ENCODE data around the gene PHF23.

PHF23 gene

DNA sequence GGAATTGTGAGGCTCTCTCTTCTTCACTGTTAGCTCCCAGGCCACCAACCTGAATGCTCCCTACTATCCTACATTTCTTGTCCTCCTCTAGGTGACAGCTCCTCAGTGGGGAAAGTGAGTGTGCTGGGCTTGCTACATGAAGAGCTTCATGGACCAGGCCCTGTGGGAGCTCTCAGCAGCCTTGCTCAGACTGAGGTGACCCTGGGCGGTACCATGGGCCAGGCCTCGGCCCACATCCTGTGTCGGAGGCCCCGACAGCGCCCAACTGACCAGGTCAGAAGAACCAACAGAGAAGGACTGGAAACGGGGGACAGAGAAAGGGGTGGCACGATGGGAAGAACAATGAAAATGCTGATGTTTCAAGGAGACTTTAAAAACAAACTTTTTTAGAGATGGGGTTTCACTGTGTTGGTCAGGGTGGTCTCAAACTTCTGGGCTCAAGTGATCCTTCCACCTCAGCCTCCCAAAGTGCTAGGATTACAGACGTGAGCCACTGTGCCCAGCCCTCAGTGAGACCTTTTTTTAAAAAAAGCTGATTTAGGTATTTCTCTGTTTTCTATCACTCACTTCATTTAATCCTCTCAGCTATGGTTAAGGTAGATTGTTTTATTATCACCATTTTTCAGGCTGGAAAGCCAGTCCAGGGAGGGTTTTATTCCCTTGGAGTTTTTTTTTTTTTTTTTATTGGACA, 17.7 kb upstream of the PHF23 start:
- H3K27ac ChIP-seq (replicated peaks): no peak overlapping the region
- no peak for TF ChIP-seq GABPA (IDR thresholded peaks at IDR 0.05; ENCODE audit: low read depth)
- TF ChIP-seq, protein P1, sequence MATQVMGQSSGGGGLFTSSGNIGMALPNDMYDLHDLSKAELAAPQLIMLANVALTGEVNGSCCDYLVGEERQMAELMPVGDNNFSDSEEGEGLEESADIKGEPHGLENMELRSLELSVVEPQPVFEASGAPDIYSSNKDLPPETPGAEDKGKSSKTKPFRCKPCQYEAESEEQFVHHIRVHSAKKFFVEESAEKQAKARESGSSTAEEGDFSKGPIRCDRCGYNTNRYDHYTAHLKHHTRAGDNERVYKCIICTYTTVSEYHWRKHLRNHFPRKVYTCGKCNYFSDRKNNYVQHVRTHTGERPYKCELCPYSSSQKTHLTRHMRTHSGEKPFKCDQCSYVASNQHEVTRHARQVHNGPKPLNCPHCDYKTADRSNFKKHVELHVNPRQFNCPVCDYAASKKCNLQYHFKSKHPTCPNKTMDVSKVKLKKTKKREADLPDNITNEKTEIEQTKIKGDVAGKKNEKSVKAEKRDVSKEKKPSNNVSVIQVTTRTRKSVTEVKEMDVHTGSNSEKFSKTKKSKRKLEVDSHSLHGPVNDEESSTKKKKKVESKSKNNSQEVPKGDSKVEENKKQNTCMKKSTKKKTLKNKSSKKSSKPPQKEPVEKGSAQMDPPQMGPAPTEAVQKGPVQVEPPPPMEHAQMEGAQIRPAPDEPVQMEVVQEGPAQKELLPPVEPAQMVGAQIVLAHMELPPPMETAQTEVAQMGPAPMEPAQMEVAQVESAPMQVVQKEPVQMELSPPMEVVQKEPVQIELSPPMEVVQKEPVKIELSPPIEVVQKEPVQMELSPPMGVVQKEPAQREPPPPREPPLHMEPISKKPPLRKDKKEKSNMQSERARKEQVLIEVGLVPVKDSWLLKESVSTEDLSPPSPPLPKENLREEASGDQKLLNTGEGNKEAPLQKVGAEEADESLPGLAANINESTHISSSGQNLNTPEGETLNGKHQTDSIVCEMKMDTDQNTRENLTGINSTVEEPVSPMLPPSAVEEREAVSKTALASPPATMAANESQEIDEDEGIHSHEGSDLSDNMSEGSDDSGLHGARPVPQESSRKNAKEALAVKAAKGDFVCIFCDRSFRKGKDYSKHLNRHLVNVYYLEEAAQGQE (IDR thresholded peaks at IDR 0.05; ENCODE audit: insufficient replicate concordance, low read depth): no peak
- H3K4me3 ChIP-seq (replicated peaks; ENCODE audit: insufficient read depth, low read length): no peak overlapping the region
- DNase-seq (ENCODE audit: low read depth in 1 of 2, low spot score in 1 of 2): no peak
- H3K27me3 ChIP-seq (ENCODE audit: insufficient read depth, poor library complexity, severe bottlenecking): peaks cover 2% of the 10 kb centered on the region

- Histone ChIP-seq H3K4me3 (replicated peaks; ENCODE audit: insufficient read depth, low read length) (no peak overlapping the region), H3K27ac (replicated peaks) (no peak overlapping the region)
- TF ChIP-seq POLR2AphosphoS5 (IDR thresholded peaks at IDR 0.05; ENCODE audit: low read depth) (no peak), GABPA (IDR thresholded peaks at IDR 0.05; ENCODE audit: low read depth) (no peak), SPI1 (IDR thresholded peaks at IDR 0.05; ENCODE audit: borderline replicate concordance, low read depth) (no peak)
- TF ChIP-seq, protein P2, sequence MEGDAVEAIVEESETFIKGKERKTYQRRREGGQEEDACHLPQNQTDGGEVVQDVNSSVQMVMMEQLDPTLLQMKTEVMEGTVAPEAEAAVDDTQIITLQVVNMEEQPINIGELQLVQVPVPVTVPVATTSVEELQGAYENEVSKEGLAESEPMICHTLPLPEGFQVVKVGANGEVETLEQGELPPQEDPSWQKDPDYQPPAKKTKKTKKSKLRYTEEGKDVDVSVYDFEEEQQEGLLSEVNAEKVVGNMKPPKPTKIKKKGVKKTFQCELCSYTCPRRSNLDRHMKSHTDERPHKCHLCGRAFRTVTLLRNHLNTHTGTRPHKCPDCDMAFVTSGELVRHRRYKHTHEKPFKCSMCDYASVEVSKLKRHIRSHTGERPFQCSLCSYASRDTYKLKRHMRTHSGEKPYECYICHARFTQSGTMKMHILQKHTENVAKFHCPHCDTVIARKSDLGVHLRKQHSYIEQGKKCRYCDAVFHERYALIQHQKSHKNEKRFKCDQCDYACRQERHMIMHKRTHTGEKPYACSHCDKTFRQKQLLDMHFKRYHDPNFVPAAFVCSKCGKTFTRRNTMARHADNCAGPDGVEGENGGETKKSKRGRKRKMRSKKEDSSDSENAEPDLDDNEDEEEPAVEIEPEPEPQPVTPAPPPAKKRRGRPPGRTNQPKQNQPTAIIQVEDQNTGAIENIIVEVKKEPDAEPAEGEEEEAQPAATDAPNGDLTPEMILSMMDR (IDR thresholded peaks at IDR 0.05; ENCODE audit: insufficient read depth, low read length): no peak
- TF ChIP-seq, protein P1 (IDR thresholded peaks at IDR 0.05; ENCODE audit: insufficient replicate concordance, low read depth): no peak
Observed at GRCh38 chr17:7254511-7254910, 15.3 kb upstream of the PHF23 start.

GRCh38 chr17:7253082-7253481, 13.8 kb upstream of the PHF23 start:
- Histone ChIP-seq H3K27ac (replicated peaks) (peak overlapping the region; percentile 99), H3K4me3 (replicated peaks; ENCODE audit: insufficient read depth, low read length) (peak overlapping the region; percentile 67), H3K27me3 (ENCODE audit: insufficient read depth, poor library complexity, severe bottlenecking) (no peaks in the 10 kb centered on the region)
- no peak for DNase-seq (ENCODE audit: low read depth in 1 of 2, low spot score in 1 of 2)
- TF ChIP-seq, protein P2 (IDR thresholded peaks at IDR 0.05; ENCODE audit: insufficient read depth, low read length): no peak
- TF ChIP-seq POLR2AphosphoS5 (IDR thresholded peaks at IDR 0.05; ENCODE audit: low read depth) (no peak), GABPA (IDR thresholded peaks at IDR 0.05; ENCODE audit: low read depth) (no peak), SPI1 (IDR thresholded peaks at IDR 0.05; ENCODE audit: borderline replicate concordance, low read depth) (no peak)
- TF ChIP-seq, protein P1 (IDR thresholded peaks at IDR 0.05; ENCODE audit: insufficient replicate concordance, low read depth): no peak

More at GRCh38 chr17:7254511-7254910, 15.3 kb upstream of the PHF23 start:
- DNase-seq (ENCODE audit: low read depth in 1 of 2, low spot score in 1 of 2): no peak
- H3K27me3 ChIP-seq (ENCODE audit: insufficient read depth, poor library complexity, severe bottlenecking): no peaks in the 10 kb centered on the region
